Colonic mucosa (tissue), 4 donors: Measurements from ENCODE around the gene PHACTR1. TPM values are rescaled to one million over a fixed set of nuclear protein-coding genes. Genes with fewer than 3 reads are reported as not detected.

Experiments
- DNase-seq: peaks from one replicate; pipeline ENCODE4 v3.0.0-alpha.2; 2020
- H3K27ac ChIP-seq: fragments of 200-600 bp; one replicate; pipeline ENCODE4 v1.8.0; 2021
- H3K27me3 ChIP-seq: fragments of 200-600 bp; one replicate; pipeline ENCODE4 v1.8.0; 2021
- H3K36me3 ChIP-seq: fragments of 200-600 bp; one replicate; pipeline ENCODE4 v1.8.0; 2021
- H3K4me1 ChIP-seq: fragments of 200-600 bp; one replicate; pipeline ENCODE4 v1.8.0; 2021; ENCODE audit warnings: mild to moderate bottlenecking
- H3K4me3 ChIP-seq: fragments of 200-600 bp; one replicate; pipeline ENCODE4 v1.8.0; 2021
- H3K9ac ChIP-seq, 2 donors: one replicate each; pipeline ENCODE4 v1.7.0; 2013; ENCODE audit warnings: control low read depth in 2 of 2, low read depth in 2 of 2, low read length in 2 of 2
- H3K9me3 ChIP-seq: fragments of 200-600 bp; one replicate; pipeline ENCODE4 v1.8.0; 2021
- intact Hi-C: fragments of 100-400 bp; cut with DNase I; formaldehyde crosslinking; loops from one replicate; pipeline ENCODE4 v1.14.1; 2022
- total RNA-seq, 2 donors: library from RNA; stranded (reverse); fragmentation: NEBNext Ultra II Directional in 1 of 2; extraction: Animal tissue kit (Norgen Biotek cat#: 25700) in 1 of 2; gene quantifications; one replicate each; pipeline ENCODE4 v1.2.1, GENCODE V29; 2021
- TF ChIP-seq, protein P1 (sequence below): fragments of 200-600 bp; IDR thresholded peaks from one replicate; pipeline ENCODE4 v1.8.0; 2022; ENCODE audit warnings: antibody characterized with exemption, mild to moderate bottlenecking
- donor health status: healthy.
- donor health status: DM: no; HTN: no; CAD: no.
- donor health status: DM: no; HTN: no; CAD: no.

The PHACTR1 gene
- total RNA-seq, 2 donors from 2014 or later: 1.7 to 2.2 TPM

- no peaks in the 10 kb centered on the region for H3K4me1 ChIP-seq
- H3K27ac ChIP-seq: no peak overlapping the region
- H3K36me3 ChIP-seq: no peaks in the 10 kb centered on the region
- TF ChIP-seq, protein P1, sequence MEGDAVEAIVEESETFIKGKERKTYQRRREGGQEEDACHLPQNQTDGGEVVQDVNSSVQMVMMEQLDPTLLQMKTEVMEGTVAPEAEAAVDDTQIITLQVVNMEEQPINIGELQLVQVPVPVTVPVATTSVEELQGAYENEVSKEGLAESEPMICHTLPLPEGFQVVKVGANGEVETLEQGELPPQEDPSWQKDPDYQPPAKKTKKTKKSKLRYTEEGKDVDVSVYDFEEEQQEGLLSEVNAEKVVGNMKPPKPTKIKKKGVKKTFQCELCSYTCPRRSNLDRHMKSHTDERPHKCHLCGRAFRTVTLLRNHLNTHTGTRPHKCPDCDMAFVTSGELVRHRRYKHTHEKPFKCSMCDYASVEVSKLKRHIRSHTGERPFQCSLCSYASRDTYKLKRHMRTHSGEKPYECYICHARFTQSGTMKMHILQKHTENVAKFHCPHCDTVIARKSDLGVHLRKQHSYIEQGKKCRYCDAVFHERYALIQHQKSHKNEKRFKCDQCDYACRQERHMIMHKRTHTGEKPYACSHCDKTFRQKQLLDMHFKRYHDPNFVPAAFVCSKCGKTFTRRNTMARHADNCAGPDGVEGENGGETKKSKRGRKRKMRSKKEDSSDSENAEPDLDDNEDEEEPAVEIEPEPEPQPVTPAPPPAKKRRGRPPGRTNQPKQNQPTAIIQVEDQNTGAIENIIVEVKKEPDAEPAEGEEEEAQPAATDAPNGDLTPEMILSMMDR: no peak
- no peaks in the 10 kb centered on the region for H3K9me3 ChIP-seq
- H3K27me3 ChIP-seq: no peaks in the 10 kb centered on the region
- intact Hi-C loops: no loop called here
- no peak overlapping the region for H3K9ac ChIP-seq
- DNase-seq: no peak
- H3K4me3 ChIP-seq: no peak overlapping the region
These were observed 533.2 kb downstream of the PHACTR1 start for GRCh38 chr6:13249817-13250216.

DNA sequence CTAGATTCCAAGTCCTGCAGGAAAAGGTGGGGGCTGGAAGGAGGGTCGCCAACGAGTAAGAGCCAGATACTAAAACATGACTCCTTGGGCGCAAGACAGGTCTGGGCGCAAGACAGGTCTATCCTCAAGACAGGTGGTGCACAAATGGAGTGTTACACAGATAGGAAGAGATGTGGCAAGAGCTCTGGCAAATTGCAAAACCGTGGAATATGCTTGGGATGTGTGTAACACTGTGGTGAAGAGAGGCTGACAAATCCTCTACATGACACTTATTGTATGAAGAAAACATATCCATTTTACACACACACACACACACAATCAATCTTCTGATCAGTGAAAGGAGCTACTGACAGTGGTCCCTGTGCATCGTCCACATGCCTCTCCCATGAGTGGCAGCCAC lies 534.1 kb downstream of the PHACTR1 start:
- Histone ChIP-seq H3K9me3 (no peaks in the 10 kb centered on the region), H3K4me3 (no peak overlapping the region), H3K27me3 (no peaks in the 10 kb centered on the region), H3K4me1 (no peaks in the 10 kb centered on the region), H3K36me3 (no peaks in the 10 kb centered on the region), H3K27ac (no peak overlapping the region), H3K9ac (no peak overlapping the region)
- DNase-seq: no peak
- intact Hi-C loops: no loop called here
- TF ChIP-seq, protein P1: no peak

GRCh38 chr6:13251242-13251641 lies 534.7 kb downstream of the PHACTR1 start:
- H3K36me3 ChIP-seq: no peaks in the 10 kb centered on the region
- intact Hi-C loops: no loop called here
- H3K4me1 ChIP-seq: no peaks in the 10 kb centered on the region
- no peak overlapping the region for H3K4me3 ChIP-seq
- no peak overlapping the region for H3K9ac ChIP-seq
- H3K27ac ChIP-seq: no peak overlapping the region
- no peaks in the 10 kb centered on the region for H3K27me3 ChIP-seq
- H3K9me3 ChIP-seq: no peaks in the 10 kb centered on the region
- DNase-seq: no peak
- TF ChIP-seq, protein P1: no peak

DNA sequence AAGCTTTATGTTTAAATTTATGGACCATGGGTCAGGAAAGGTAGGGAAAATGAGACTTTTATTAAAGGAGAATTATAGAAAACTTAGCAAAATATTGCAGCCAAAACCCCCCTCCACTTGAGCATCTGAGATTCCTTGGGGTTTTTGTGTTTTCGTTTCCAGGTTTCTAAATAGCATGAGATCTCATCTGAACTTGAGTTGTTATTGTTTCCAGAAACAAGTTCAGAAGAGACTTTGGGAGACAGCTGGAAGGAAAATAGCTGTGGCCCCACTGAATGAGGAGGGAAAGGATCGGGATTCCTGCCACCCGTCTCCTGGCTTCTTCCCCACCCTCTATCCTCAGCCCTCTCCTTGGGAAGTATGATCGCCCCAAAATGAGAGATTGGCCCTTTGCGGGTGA lies 536.2 kb downstream of the PHACTR1 start:
- Histone ChIP-seq H3K9me3 (no peaks in the 10 kb centered on the region), H3K4me1 (no peaks in the 10 kb centered on the region), H3K4me3 (no peak overlapping the region), H3K27me3 (no peaks in the 10 kb centered on the region), H3K27ac (no peak overlapping the region), H3K9ac (no peak overlapping the region), H3K36me3 (no peaks in the 10 kb centered on the region)
- intact Hi-C loops: no loop called here
- no peak for DNase-seq
- TF ChIP-seq, protein P1: no peak

GRCh38 chr6:13253272-13253671 lies 536.7 kb downstream of the PHACTR1 start:
- Histone ChIP-seq H3K4me1 (no peaks in the 10 kb centered on the region), H3K27me3 (no peaks in the 10 kb centered on the region), H3K27ac (no peak overlapping the region), H3K9me3 (no peaks in the 10 kb centered on the region), H3K4me3 (no peak overlapping the region), H3K9ac (no peak overlapping the region), H3K36me3 (no peaks in the 10 kb centered on the region)
- no peak for DNase-seq
- intact Hi-C loops: no loop called here
- TF ChIP-seq, protein P1: no peak
